ENCODE results near the gene MT2A.
A peak's percentile ranks its signal among the peaks of the same experiment; 100 is the strongest.

GRCh38 chr16:56608876-56609462 is 585 bp downstream of the MT2A start:
- TF ChIP-seq CTCF (IDR thresholded peaks at IDR 0.05) (no peak), POLR2AphosphoS5 (IDR thresholded peaks at IDR 0.05) (peak in 1 of 3 donors; percentile 3), POLR2A (IDR thresholded peaks at IDR 0.05) (no peak)

Data from transverse colon (tissue), 4 donors.